GM21367 (cell line): Measurements from ENCODE around the gene CD22.

Source experiments
- ATAC-seq: cut with Tn5 transposase; IDR thresholded peaks from one replicate; pipeline ENCODE4 v1.9.1; 2021; ENCODE audit not compliant: unreplicated experiment

CD22 gene

DNA sequence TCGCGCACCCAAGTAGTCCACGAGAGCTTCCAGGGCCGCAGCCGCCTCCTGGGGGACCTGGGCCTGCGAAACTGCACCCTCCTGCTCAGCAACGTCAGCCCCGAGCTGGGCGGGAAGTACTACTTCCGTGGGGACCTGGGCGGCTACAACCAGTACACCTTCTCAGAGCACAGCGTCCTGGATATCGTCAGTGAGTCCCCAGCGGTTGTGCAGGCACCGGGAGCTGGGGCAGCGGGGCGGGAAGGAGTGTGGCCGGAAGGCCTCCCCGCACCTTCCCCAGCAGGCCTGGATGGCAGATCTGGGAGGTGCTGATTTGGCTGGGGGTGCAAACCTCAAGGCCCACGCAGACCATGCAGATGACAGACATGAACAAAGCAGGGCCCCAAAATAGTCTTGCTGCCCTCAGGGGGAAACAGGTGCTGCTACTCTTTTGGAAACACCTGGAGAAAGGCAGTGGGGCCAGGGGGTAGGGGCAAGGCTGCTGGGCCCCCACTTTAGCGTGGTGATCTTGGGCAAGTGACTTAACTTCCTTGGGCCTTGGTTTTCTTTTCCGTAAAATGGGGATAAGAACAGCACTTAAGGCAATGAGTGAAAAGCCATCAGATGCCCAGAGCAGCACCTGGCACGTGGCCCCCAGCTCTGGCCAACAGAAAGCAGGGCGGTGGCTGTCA is 33.1 kb upstream of the CD22 start:
- ATAC-seq = no peak

GRCh38 chr19:35296644-35297514 is 32.1 kb upstream of the CD22 start:
- ATAC-seq = no peak

GRCh38 chr19:35297515-35297848 is 31.5 kb upstream of the CD22 start:
- no peak for ATAC-seq

DNA sequence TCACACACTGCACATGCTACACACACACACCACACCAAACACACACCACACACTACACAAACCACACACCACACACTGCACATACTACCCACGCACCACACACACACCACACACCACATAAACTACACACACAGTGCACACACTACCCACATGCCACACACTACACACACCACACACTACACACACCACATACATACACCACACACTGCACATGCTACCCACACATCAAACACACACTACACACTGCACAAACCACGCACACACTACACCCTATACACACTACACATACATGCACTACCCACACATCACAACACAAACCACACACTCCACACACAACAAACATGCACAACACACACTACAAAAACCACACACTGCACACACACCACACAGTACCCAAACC is 31.1 kb upstream of the CD22 start:
- ATAC-seq = no peak

- no peak for ATAC-seq
Observed at GRCh38 chr19:35298561-35298972, 30.4 kb upstream of the CD22 start.

DNA sequence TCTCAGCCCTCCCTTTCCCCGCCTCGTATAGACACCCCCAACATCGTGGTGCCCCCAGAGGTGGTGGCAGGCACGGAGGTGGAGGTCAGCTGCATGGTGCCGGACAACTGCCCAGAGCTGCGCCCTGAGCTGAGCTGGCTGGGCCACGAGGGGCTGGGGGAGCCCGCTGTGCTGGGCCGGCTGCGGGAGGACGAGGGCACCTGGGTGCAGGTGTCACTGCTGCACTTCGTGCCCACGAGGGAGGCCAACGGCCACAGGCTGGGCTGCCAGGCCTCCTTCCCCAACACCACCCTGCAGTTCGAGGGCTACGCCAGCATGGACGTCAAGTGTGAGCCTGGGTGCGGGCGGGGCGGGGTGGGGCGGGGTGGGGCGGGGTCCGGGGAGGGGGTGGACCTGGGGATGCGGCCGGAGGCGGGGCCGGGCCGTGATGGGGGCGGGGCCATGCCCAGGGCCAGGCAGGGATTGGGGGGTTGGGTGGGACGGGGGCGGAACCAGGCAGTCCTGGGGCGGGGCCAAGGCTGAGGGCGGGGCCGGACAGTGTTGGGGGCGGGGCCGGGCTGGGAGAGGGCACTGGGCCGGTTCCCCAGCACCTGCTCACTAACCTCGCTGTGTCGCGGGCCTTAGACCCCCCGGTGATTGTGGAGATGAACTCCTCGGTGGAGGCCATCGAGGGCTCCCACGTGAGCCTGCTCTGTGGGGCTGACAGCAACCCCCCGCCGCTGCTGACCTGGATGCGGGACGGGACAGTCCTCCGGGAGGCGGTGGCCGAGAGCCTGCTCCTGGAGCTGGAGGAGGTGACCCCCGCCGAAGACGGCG is 29.3 kb upstream of the CD22 start:
- ATAC-seq = no peak

GRCh38 chr19:35300339-35300649 is 28.7 kb upstream of the CD22 start:
- ATAC-seq = no peak

- no peak for ATAC-seq
Observed at GRCh38 chr19:35301961-35302360, 27.0 kb upstream of the CD22 start.

DNA sequence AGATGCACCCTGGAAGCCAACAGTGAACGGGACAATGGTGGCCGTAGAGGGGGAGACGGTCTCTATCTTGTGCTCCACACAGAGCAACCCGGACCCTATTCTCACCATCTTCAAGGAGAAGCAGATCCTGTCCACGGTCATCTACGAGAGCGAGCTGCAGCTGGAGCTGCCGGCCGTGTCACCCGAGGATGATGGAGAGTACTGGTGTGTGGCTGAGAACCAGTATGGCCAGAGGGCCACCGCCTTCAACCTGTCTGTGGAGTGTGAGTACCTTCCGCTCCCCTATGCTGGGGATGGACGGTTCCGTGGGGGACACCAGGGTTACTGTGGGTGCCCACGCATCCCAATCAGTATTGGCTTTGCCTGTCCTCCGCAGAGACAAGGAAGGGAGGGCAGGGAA is 26.5 kb upstream of the CD22 start:
- ATAC-seq = no peak

GRCh38 chr19:35303357-35303915 is 25.6 kb upstream of the CD22 start:
- ATAC-seq = no peak

GRCh38 chr19:35304036-35304435 is 25.0 kb upstream of the CD22 start:
- ATAC-seq = no peak

DNA sequence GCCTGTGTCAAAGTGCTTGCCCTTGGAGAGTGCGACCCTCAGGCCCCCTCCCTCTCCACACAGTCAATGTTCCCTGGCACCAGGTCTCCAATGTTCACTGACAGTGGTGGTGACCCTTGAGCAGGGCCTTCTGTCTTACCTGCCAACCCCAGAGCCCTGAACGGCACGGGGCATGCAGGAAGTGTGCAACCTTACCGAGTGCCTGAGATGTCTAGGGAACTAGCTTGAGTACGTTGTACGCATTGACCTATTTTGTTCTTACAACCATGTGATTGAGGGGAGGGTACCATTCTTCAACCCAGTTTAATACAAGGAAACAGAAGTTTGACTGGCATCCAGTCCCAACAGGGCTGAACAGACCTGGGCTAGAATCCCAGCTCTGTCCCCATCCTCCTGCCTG is 23.8 kb upstream of the CD22 start:
- ATAC-seq = no peak

GRCh38 chr19:35306473-35307246 is 22.3 kb upstream of the CD22 start:
- ATAC-seq = no peak

GRCh38 chr19:35307931-35308330 is 21.1 kb upstream of the CD22 start:
- ATAC-seq = no peak

DNA sequence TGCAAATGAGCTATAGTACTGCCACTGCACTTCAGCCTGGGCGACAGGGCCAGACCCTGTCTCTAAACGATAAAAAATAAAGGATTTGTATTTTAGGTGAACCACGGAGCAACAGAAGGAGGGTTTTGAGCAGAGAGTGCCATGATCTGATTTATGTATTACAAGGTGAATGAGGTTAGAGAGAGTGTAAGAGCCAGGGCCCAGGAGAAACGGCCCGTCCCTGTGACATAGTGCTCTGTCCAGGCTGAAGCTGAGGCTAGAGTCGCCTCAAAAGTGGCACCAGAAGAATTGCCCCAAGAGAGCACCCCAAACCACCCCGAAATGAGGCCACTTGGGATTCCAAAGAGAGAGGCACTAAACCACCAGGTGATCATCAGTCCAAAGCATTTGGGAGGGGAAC is 20.1 kb upstream of the CD22 start:
- ATAC-seq = no peak

DNA sequence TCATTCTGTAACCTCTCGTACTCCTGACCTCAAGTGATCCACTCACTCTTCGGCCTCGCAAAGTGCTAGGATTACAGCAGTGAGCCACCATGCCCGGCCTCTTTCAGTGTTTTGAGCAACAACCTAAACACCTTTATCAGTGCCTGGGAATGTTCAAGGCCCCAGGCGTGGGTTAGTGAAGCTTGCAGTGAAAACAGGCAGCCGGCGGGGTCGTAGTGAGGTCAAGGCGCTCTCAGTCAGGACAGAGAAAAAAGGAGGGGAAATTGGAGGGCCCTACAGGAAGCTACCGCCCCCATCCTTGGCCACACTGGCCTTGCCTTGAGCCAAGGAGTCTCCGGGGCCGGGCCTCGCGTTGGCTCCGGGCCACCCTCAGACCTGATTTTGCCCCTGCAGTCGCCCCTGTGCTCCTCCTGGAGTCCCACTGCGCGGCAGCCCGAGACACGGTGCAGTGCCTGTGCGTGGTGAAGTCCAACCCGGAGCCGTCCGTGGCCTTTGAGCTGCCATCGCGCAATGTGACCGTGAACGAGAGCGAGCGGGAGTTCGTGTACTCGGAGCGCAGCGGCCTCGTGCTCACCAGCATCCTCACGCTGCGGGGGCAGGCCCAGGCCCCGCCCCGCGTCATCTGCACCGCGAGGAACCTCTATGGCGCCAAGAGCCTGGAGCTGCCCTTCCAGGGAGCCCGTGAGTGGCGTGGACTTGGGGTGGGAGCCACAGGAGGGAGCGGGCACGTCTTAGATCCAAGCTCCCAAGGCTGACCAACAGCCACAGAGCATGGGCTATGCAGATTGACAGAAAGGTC is 19.3 kb upstream of the CD22 start:
- ATAC-seq = no peak

GRCh38 chr19:35310331-35310730 is 18.7 kb upstream of the CD22 start:
- ATAC-seq = no peak

DNA sequence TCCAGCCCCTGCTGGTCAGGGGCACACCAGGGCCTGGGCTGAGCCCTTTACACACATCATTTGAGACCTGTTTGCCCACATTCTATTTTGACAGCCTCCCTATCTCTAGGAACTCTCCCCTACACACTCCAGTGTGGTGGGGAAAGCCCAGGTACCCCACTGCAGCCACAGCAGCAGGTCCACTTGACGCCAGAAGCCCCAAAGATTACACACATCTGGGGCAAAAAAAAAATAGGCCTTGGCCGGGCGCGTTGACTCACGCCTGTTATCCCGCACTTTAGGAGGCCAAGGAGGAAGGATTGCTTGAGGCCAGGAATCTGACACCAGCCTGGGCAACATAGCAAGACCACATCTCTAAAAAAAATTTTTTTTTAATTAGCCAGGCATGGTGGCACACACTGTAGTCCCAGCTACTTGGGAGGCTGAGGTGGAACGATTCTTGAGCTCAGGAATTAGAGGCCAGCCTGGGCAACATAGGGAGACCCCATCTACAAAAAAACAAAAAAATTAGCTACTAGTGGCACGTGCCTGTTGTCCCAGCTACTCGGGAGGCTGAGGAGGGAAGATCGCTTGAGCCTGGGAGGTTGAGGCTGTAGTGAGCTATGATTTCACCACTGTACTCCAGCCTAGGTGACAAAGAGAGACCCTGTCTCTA is 18.0 kb upstream of the CD22 start:
- ATAC-seq = no peak

DNA sequence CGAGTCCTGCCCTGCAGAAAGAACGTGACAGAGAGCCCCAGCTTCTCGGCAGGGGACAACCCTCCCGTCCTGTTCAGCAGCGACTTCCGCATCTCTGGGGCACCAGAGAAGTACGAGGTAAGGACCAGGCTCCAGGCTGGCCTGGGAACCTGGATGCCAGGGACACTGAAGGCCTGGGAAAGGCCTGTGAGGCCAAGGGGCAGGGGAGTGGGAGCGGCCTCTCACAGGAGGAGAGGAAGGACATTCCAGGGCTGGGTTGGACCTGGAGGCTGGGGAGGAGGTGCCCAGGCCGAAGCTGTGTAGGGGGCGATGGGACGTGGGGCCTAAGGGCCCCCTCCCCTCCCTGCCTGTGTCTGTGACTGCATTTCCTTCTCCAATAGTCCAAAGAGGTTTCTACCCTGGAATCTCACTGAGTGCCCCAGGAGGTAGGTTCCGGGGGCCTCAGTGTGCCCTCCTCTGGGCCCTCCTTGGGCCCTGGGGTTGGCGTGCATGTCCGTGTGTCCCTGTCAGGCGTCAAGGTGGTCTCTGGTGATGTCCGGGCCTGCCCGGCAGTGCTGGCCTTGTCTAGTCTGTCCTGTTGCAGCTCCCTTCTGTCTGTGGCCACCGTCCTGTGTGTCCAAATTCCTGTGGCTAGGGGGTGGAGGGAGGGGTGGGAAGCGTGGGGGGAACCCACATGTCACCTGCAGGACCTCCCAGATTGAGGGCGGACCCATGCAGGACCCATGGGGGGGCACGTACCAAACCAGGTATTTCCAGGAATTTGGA is 16.9 kb upstream of the CD22 start:
- ATAC-seq = no peak
